ENCODE results near the gene PRDM7.
"Not testable (repeated sequence)": the region's sequence is repeated elsewhere in the genome, so short reads cannot be mapped to it uniquely, and the experiment has no call there.

- TF ChIP-seq, protein P1, sequence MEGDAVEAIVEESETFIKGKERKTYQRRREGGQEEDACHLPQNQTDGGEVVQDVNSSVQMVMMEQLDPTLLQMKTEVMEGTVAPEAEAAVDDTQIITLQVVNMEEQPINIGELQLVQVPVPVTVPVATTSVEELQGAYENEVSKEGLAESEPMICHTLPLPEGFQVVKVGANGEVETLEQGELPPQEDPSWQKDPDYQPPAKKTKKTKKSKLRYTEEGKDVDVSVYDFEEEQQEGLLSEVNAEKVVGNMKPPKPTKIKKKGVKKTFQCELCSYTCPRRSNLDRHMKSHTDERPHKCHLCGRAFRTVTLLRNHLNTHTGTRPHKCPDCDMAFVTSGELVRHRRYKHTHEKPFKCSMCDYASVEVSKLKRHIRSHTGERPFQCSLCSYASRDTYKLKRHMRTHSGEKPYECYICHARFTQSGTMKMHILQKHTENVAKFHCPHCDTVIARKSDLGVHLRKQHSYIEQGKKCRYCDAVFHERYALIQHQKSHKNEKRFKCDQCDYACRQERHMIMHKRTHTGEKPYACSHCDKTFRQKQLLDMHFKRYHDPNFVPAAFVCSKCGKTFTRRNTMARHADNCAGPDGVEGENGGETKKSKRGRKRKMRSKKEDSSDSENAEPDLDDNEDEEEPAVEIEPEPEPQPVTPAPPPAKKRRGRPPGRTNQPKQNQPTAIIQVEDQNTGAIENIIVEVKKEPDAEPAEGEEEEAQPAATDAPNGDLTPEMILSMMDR (IDR thresholded peaks at IDR 0.05): not testable (repeated sequence)
- TF ChIP-seq POLR2A (IDR thresholded peaks at IDR 0.05): not testable (repeated sequence)
Observed at GRCh38 chr16:90101332-90101731, 24.2 kb upstream of the PRDM7 start.

All from testis (tissue), 2 donors.